ENCODE results near the gene PAK6.

Gene PAK6

DNA sequence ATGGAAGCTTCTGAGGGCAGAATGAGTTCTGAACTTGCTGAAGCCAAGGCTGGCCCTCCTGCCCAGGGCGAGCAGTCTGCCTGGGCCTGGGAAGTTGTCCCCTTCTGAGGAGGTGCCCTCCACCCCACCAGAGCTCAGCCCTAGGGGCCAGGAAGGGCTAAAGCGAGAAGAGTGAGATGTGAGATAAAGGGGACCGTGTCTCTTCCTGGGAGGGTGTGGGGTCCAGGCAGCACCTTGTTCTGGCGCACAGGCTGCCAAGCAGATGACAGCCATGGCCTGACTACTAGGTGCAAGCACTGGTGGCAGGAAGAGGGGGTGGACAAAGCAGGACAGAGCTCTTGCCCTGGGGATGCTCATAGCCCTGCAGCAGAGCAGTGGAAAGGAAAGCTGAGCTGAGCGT, 3.7 kb downstream of the PAK6 start:
- no peak for TF ChIP-seq EZH2phosphoT487 (conservative IDR thresholded peaks at IDR 0.05; ENCODE audit: low read length)
- TF ChIP-seq CTCF (IDR thresholded peaks at IDR 0.05; ENCODE audit: insufficient read depth, low read length, poor library complexity, severe bottlenecking), result no peak
- no peaks in the 10 kb centered on the region for H3K9me2 ChIP-seq (replicated peaks; ENCODE audit: insufficient read depth, low read length)
- H2AFZ ChIP-seq (ENCODE audit: low read depth, low read length, severe bottlenecking), result no peak overlapping the region
- H3K36me3 ChIP-seq (ENCODE audit: low read length), result no peaks in the 10 kb centered on the region
- H4K20me1 ChIP-seq (ENCODE audit: low read depth, low read length), result no peaks in the 10 kb centered on the region
- no peaks in the 10 kb centered on the region for H3K9me3 ChIP-seq (ENCODE audit: insufficient read depth, low read length)
- no peaks in the 10 kb centered on the region for H3F3A ChIP-seq (ENCODE audit: insufficient read depth)
- no peak overlapping the region for H3K4me3 ChIP-seq (ENCODE audit: insufficient read depth, low read length, poor library complexity, severe bottlenecking)
- no peaks in the 10 kb centered on the region for H3K79me2 ChIP-seq (ENCODE audit: insufficient read depth, low read length)
- no peak overlapping the region for H3K27ac ChIP-seq (ENCODE audit: low read depth, low read length)
- H3K4me2 ChIP-seq (ENCODE audit: low read depth, low read length, poor library complexity, severe bottlenecking), result no peak overlapping the region
- H3K9ac ChIP-seq (ENCODE audit: low read length), result no peak overlapping the region
- H3K27me3 ChIP-seq (ENCODE audit: low read length), result no peaks in the 10 kb centered on the region

- Histone ChIP-seq H2AFZ (ENCODE audit: low read depth, low read length, severe bottlenecking) (no peak overlapping the region), H3F3A (ENCODE audit: insufficient read depth) (no peaks in the 10 kb centered on the region), H3K36me3 (ENCODE audit: low read length) (no peaks in the 10 kb centered on the region), H3K79me2 (ENCODE audit: insufficient read depth, low read length) (no peaks in the 10 kb centered on the region), H3K9me2 (replicated peaks; ENCODE audit: insufficient read depth, low read length) (no peaks in the 10 kb centered on the region), H3K27me3 (ENCODE audit: low read length) (no peaks in the 10 kb centered on the region), H3K9me3 (ENCODE audit: insufficient read depth, low read length) (no peaks in the 10 kb centered on the region), H3K27ac (ENCODE audit: low read depth, low read length) (no peak overlapping the region), H4K20me1 (ENCODE audit: low read depth, low read length) (no peaks in the 10 kb centered on the region), H3K9ac (ENCODE audit: low read length) (no peak overlapping the region), H3K4me2 (ENCODE audit: low read depth, low read length, poor library complexity, severe bottlenecking) (no peak overlapping the region), H3K4me3 (ENCODE audit: insufficient read depth, low read length, poor library complexity, severe bottlenecking) (no peak overlapping the region)
- no peak for TF ChIP-seq CTCF (IDR thresholded peaks at IDR 0.05; ENCODE audit: insufficient read depth, low read length, poor library complexity, severe bottlenecking)
- no peak for TF ChIP-seq EZH2phosphoT487 (conservative IDR thresholded peaks at IDR 0.05; ENCODE audit: low read length)
Observed at GRCh38 chr15:40243126-40243810, 4.4 kb downstream of the PAK6 start.

DNA sequence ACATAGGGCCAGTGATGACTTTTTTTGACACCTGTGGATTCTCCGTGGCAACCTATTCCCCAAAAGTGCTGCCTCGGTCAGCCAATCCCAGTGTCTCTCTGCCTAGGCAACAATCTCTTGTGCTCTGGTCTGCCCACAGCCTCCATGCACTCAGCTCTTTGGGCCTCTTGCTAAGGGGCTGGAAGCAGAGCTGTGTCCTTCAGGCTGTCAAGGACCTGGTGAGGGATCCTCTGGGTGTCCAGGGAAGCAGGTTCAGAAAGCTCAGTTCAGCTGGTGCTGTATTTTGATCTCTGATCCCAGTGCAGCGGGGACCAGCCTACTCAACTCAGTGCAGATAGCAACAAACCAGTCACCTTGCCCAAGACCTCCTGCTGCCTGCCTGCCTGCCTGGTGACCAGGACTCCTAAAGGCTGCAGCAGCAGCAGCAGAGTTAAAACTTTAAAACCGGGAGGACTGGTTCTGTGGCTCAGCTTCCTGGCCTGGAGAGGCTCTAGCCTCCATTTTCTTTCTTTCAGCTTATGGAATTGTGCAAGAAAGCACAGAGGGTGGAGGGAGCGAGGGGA, 6.2 kb downstream of the PAK6 start:
- no peaks in the 10 kb centered on the region for H3K9me3 ChIP-seq (ENCODE audit: insufficient read depth, low read length)
- H3K9me2 ChIP-seq (replicated peaks; ENCODE audit: insufficient read depth, low read length), result no peaks in the 10 kb centered on the region
- no peaks in the 10 kb centered on the region for H3K36me3 ChIP-seq (ENCODE audit: low read length)
- H3F3A ChIP-seq (ENCODE audit: insufficient read depth), result no peaks in the 10 kb centered on the region
- H3K27ac ChIP-seq (ENCODE audit: low read depth, low read length), result no peak overlapping the region
- no peaks in the 10 kb centered on the region for H3K79me2 ChIP-seq (ENCODE audit: insufficient read depth, low read length)
- H4K20me1 ChIP-seq (ENCODE audit: low read depth, low read length), result no peaks in the 10 kb centered on the region
- no peak overlapping the region for H3K4me3 ChIP-seq (ENCODE audit: insufficient read depth, low read length, poor library complexity, severe bottlenecking)
- no peak for TF ChIP-seq CTCF (IDR thresholded peaks at IDR 0.05; ENCODE audit: insufficient read depth, low read length, poor library complexity, severe bottlenecking)
- no peak for TF ChIP-seq EZH2phosphoT487 (conservative IDR thresholded peaks at IDR 0.05; ENCODE audit: low read length)
- no peaks in the 10 kb centered on the region for H3K27me3 ChIP-seq (ENCODE audit: low read length)
- H3K4me2 ChIP-seq (ENCODE audit: low read depth, low read length, poor library complexity, severe bottlenecking), result no peak overlapping the region
- H3K9ac ChIP-seq (ENCODE audit: low read length), result no peak overlapping the region
- no peak overlapping the region for H2AFZ ChIP-seq (ENCODE audit: low read depth, low read length, severe bottlenecking)
